GM12891 (cell line): ENCODE data around the gene DAO.

ENCODE experiments used
- POLR2A ChIP-seq: IDR thresholded peaks from 2 replicates; pipeline ENCODE4 v1.6.1; 2011; ENCODE audit warnings: low read depth, low read length, control low read depth
- POLR2AphosphoS5 ChIP-seq: IDR thresholded peaks from 2 replicates; pipeline ENCODE4 v1.6.1; 2011; ENCODE audit warnings: low read depth, low read length, control low read depth

GRCh38 chr12:108899145-108899544 is 19.3 kb downstream of the DAO start:
- TF ChIP-seq POLR2AphosphoS5 = no peak
- TF ChIP-seq POLR2A = no peak
